ENCODE data around the gene CCDC154.

CCDC154 gene

DNA sequence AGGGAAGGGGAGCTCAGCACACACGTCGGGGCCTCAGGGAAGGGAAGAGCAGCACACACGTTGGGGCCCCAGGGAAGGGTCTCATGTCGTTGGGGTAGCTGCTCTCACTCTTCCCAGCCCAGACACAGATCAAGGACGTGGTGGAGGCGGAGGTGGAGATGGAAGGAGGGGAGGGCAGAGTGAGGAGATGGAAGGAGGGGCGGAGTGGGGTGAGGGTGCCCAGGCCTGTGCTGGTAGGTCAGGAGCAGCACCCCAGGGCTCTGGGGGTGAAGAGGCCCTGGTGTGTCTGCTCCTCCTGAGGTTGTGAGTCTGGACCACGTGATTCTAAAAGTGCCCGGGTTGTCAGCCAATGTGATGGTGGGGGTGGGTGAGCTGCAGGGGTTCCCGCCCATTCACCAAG is 15.6 kb upstream of the CCDC154 start:
- Histone ChIP-seq H3K14ac (ENCODE audit: low read length in 2 of 2) (no peak overlapping the region), H2AK5ac (ENCODE audit: low read length, severe bottlenecking) (no peak overlapping the region)
- 91% methylated on average over 10 of the region's 10 CpGs for WGBS

DNA sequence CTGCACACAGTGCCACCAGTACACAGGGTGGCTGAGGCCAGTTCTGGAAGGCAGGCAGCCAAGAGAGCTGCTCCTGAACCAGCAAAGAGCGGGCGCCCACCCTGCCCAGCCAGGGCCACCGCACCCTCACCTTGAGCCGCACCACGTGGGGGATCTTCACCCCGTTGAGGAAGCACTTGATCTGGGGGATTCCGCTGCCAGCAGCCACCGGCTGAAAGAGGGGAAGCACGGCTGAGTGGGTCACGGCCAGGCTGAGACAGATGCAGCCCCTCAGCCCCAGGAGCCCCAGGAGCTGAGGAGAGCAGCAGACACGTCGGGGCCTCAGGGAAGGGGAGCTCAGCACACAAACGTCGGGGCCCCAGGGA is 14.6 kb upstream of the CCDC154 start:
- no peak overlapping the region for H3K23ac ChIP-seq (ENCODE audit: low read length in 2 of 2)
- H2BK15ac ChIP-seq (ENCODE audit: low read depth, poor library complexity, severe bottlenecking), result no peak overlapping the region
- H3K9ac ChIP-seq (ENCODE audit: low read length), result no peak overlapping the region
- no peak overlapping the region for H4K91ac ChIP-seq (ENCODE audit: low read length)
- no peak overlapping the region for H3K4ac ChIP-seq (ENCODE audit: low read depth in 1 of 2, low read length in 2 of 2)
- no peak overlapping the region for H3K4me2 ChIP-seq (ENCODE audit: low read length, poor library complexity, severe bottlenecking)
- no peak overlapping the region for H2BK120ac ChIP-seq (ENCODE audit: low read depth, low read length)
- DNase-seq, result no peak
- H3K36me3 ChIP-seq (ENCODE audit: control insufficient read depth in 1 of 2, insufficient read depth in 2 of 2, low read depth in 1 of 2, low read length in 2 of 2), result peaks cover 73 to 75% of the 10 kb centered on the region in 2 experiments
- peaks cover 3% of the 10 kb centered on the region for H3K4me1 ChIP-seq (ENCODE audit: control insufficient read depth, insufficient read depth, low read depth, low read length)
- H2BK5ac ChIP-seq (ENCODE audit: low read depth, low read length, poor library complexity, severe bottlenecking), result no peak overlapping the region
- WGBS, result 91% methylated on average over 14 of the region's 14 CpGs
- H3K18ac ChIP-seq (ENCODE audit: low read depth in 1 of 2, low read length in 2 of 2), result no peak overlapping the region
- H2BK12ac ChIP-seq (ENCODE audit: low read length in 2 of 2), result no peak overlapping the region
- H3K14ac ChIP-seq (ENCODE audit: low read length in 2 of 2), result no peak overlapping the region
- no peak overlapping the region for H4K8ac ChIP-seq (ENCODE audit: low read length)
- no peak overlapping the region for H3K4me3 ChIP-seq (ENCODE audit: insufficient read depth in 1 of 2, low read depth in 1 of 2, low read length in 2 of 2)
- no peak overlapping the region for H3K27ac ChIP-seq (ENCODE audit: low read length, poor library complexity, severe bottlenecking)
- no peak overlapping the region for H2AK5ac ChIP-seq (ENCODE audit: low read length, severe bottlenecking)
- no peaks in the 10 kb centered on the region for H3K9me3 ChIP-seq (ENCODE audit: control insufficient read depth, low read length)
- no peak overlapping the region for H2AFZ ChIP-seq (ENCODE audit: low read depth, low read length)
- H3K27me3 ChIP-seq (ENCODE audit: control insufficient read depth in 1 of 2, insufficient read depth in 1 of 2, low read length in 2 of 2), result no peaks in the 10 kb centered on the region
- peaks cover 43% of the 10 kb centered on the region for H3K79me1 ChIP-seq (replicated peaks; ENCODE audit: low read length, poor library complexity, severe bottlenecking)

More for the DNA sequence above, 15.6 kb upstream of the CCDC154 start:
- Histone ChIP-seq H3K4me3 (ENCODE audit: insufficient read depth in 1 of 2, low read depth in 1 of 2, low read length in 2 of 2) (no peak overlapping the region), H4K8ac (ENCODE audit: low read length) (no peak overlapping the region), H2BK15ac (ENCODE audit: low read depth, poor library complexity, severe bottlenecking) (no peak overlapping the region), H2BK5ac (ENCODE audit: low read depth, low read length, poor library complexity, severe bottlenecking) (no peak overlapping the region), H3K4ac (ENCODE audit: low read depth in 1 of 2, low read length in 2 of 2) (no peak overlapping the region), H3K79me1 (replicated peaks; ENCODE audit: low read length, poor library complexity, severe bottlenecking) (peaks cover 44% of the 10 kb centered on the region), H4K91ac (ENCODE audit: low read length) (no peak overlapping the region), H3K27ac (ENCODE audit: low read length, poor library complexity, severe bottlenecking) (no peak overlapping the region), H3K23ac (ENCODE audit: low read length in 2 of 2) (no peak overlapping the region), H3K9me3 (ENCODE audit: control insufficient read depth, low read length) (no peaks in the 10 kb centered on the region), H3K18ac (ENCODE audit: low read depth in 1 of 2, low read length in 2 of 2) (no peak overlapping the region), H2BK120ac (ENCODE audit: low read depth, low read length) (no peak overlapping the region), H3K4me1 (ENCODE audit: control insufficient read depth, insufficient read depth, low read depth, low read length) (peaks cover 3% of the 10 kb centered on the region), H3K36me3 (ENCODE audit: control insufficient read depth in 1 of 2, insufficient read depth in 2 of 2, low read depth in 1 of 2, low read length in 2 of 2) (peaks cover 70 to 75% of the 10 kb centered on the region in 2 experiments), H2BK12ac (ENCODE audit: low read length in 2 of 2) (no peak overlapping the region), H3K4me2 (ENCODE audit: low read length, poor library complexity, severe bottlenecking) (no peak overlapping the region), H2AFZ (ENCODE audit: low read depth, low read length) (no peak overlapping the region), H3K27me3 (ENCODE audit: control insufficient read depth in 1 of 2, insufficient read depth in 1 of 2, low read length in 2 of 2) (no peaks in the 10 kb centered on the region), H3K9ac (ENCODE audit: low read length) (no peak overlapping the region)
- DNase-seq, result no peak

DNA sequence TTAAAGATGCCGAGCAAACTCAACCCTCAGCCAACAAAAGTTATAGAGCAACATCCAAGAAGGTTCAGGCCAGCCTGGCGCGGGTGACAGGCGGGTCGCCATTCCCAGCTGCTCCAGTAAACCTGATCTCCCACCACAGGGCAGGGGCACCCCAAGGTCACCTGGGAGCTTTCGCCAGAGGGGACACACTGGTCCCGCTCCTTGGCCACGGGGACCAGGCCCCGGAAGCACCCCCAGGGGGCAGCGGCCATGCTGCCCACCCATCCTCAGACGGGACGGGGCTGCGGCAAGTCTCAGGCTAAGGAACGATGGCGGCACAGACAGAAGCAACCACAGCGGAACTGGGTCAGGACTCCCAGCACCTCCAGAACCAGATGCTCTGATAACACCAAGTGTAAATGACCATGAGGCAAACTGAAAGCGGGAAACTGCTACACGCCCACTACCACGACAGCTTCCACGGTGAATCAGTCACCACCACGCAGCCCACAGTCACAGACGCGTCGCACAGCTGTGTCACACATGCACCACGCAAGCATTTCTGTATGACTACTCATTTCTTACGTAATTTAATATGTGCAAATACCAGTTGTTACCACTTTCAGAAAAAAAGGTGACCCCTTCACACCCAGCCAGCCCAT is 14.1 kb upstream of the CCDC154 start:
- Histone ChIP-seq H2BK120ac (ENCODE audit: low read depth, low read length) (no peak overlapping the region), H3K4me1 (ENCODE audit: control insufficient read depth, insufficient read depth, low read depth, low read length) (peaks cover 3% of the 10 kb centered on the region), H2BK15ac (ENCODE audit: low read depth, poor library complexity, severe bottlenecking) (no peak overlapping the region), H3K18ac (ENCODE audit: low read depth in 1 of 2, low read length in 2 of 2) (no peak overlapping the region), H3K4me2 (ENCODE audit: low read length, poor library complexity, severe bottlenecking) (no peak overlapping the region), H3K4me3 (ENCODE audit: insufficient read depth in 1 of 2, low read depth in 1 of 2, low read length in 2 of 2) (peak overlapping the region in 1 of 2 experiments; percentile 8), H3K79me1 (replicated peaks; ENCODE audit: low read length, poor library complexity, severe bottlenecking) (peaks cover 41% of the 10 kb centered on the region), H3K23ac (ENCODE audit: low read length in 2 of 2) (no peak overlapping the region), H2BK12ac (ENCODE audit: low read length in 2 of 2) (no peak overlapping the region), H3K4ac (ENCODE audit: low read depth in 1 of 2, low read length in 2 of 2) (no peak overlapping the region), H3K27ac (ENCODE audit: low read length, poor library complexity, severe bottlenecking) (no peak overlapping the region), H3K9me3 (ENCODE audit: control insufficient read depth, low read length) (no peaks in the 10 kb centered on the region), H3K27me3 (ENCODE audit: control insufficient read depth in 1 of 2, insufficient read depth in 1 of 2, low read length in 2 of 2) (no peaks in the 10 kb centered on the region), H2AFZ (ENCODE audit: low read depth, low read length) (no peak overlapping the region), H4K8ac (ENCODE audit: low read length) (no peak overlapping the region), H3K14ac (ENCODE audit: low read length in 2 of 2) (no peak overlapping the region), H2BK5ac (ENCODE audit: low read depth, low read length, poor library complexity, severe bottlenecking) (no peak overlapping the region), H3K9ac (ENCODE audit: low read length) (no peak overlapping the region), H2AK5ac (ENCODE audit: low read length, severe bottlenecking) (no peak overlapping the region), H4K91ac (ENCODE audit: low read length) (no peak overlapping the region), H3K36me3 (ENCODE audit: control insufficient read depth in 1 of 2, insufficient read depth in 2 of 2, low read depth in 1 of 2, low read length in 2 of 2) (peaks cover 74 to 80% of the 10 kb centered on the region in 2 experiments)
- no peak for DNase-seq
- WGBS, result 97% methylated on average over 26 of the region's 26 CpGs

DNA sequence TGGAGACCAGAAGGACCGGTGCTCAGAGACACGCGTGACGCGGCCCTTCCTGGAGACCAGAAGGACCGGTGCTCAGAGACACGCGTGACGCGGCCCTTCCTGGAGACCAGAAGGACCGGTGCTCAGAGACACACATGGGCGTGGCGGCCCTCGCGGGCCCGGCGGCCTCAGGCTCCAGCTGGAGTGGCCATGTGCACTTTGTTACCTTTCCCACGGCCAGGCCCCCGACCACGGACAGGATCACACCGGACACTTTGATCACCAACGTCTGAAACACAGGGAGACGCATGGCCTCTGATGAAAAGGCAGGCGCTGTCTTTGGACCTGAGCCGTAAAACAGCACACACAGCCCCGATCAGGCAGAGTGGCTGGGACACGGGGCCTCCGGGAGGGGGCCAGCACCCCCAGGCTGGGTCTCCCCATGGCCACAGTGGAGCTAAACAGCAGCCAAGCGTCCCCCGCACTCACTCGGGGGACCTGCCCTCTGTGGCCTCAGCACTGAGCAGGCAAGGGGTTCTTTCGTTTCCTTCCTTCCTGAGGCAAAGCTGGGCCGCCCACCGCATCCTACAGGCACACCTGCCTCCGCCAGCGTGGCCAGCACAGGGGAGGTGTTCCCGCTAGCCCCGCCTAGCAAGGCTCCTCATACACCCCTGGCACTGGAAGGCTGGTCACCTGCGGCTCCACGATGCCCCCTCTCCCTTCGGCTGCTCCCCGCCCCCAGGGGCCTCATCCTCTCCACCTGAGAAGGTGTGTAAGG is 13.3 kb upstream of the CCDC154 start:
- no peak overlapping the region for H3K18ac ChIP-seq (ENCODE audit: low read depth in 1 of 2, low read length in 2 of 2)
- no peak overlapping the region for H3K9ac ChIP-seq (ENCODE audit: low read length)
- no peak overlapping the region for H3K4me2 ChIP-seq (ENCODE audit: low read length, poor library complexity, severe bottlenecking)
- no peak overlapping the region for H2BK5ac ChIP-seq (ENCODE audit: low read depth, low read length, poor library complexity, severe bottlenecking)
- no peak overlapping the region for H4K91ac ChIP-seq (ENCODE audit: low read length)
- DNase-seq, result no peak
- peaks cover 35% of the 10 kb centered on the region for H3K79me1 ChIP-seq (replicated peaks; ENCODE audit: low read length, poor library complexity, severe bottlenecking)
- no peak overlapping the region for H2AK5ac ChIP-seq (ENCODE audit: low read length, severe bottlenecking)
- no peak overlapping the region for H4K8ac ChIP-seq (ENCODE audit: low read length)
- H3K4me1 ChIP-seq (ENCODE audit: control insufficient read depth, insufficient read depth, low read depth, low read length), result peaks cover 3% of the 10 kb centered on the region
- H2BK120ac ChIP-seq (ENCODE audit: low read depth, low read length), result no peak overlapping the region
- no peak overlapping the region for H2AFZ ChIP-seq (ENCODE audit: low read depth, low read length)
- H2BK15ac ChIP-seq (ENCODE audit: low read depth, poor library complexity, severe bottlenecking), result no peak overlapping the region
- no peak overlapping the region for H3K14ac ChIP-seq (ENCODE audit: low read length in 2 of 2)
- H3K23ac ChIP-seq (ENCODE audit: low read length in 2 of 2), result no peak overlapping the region
- no peak overlapping the region for H3K4me3 ChIP-seq (ENCODE audit: insufficient read depth in 1 of 2, low read depth in 1 of 2, low read length in 2 of 2)
- no peaks in the 10 kb centered on the region for H3K9me3 ChIP-seq (ENCODE audit: control insufficient read depth, low read length)
- no peaks in the 10 kb centered on the region for H3K27me3 ChIP-seq (ENCODE audit: control insufficient read depth in 1 of 2, insufficient read depth in 1 of 2, low read length in 2 of 2)
- 95% methylated on average over 42 of the region's 42 CpGs for WGBS
- no peak overlapping the region for H3K27ac ChIP-seq (ENCODE audit: low read length, poor library complexity, severe bottlenecking)
- H2BK12ac ChIP-seq (ENCODE audit: low read length in 2 of 2), result no peak overlapping the region
- no peak overlapping the region for H3K4ac ChIP-seq (ENCODE audit: low read depth in 1 of 2, low read length in 2 of 2)
- H3K36me3 ChIP-seq (ENCODE audit: control insufficient read depth in 1 of 2, insufficient read depth in 2 of 2, low read depth in 1 of 2, low read length in 2 of 2), result peaks cover 72 to 83% of the 10 kb centered on the region in 2 experiments

Data from mesenchymal stem cell (in vitro differentiated cells and primary cell).